Endodermal cell (in vitro differentiated cells): ENCODE measurements around the gene ALOXE3. TPM values are rescaled to one million over a fixed set of nuclear protein-coding genes. Genes with fewer than 3 reads are reported as not detected.

Experiments used
- DNase-seq: peaks from one replicate; pipeline ENCODE4 v3.0.0-alpha.2; 2017
- H3K27ac ChIP-seq: 2 replicates; pipeline ENCODE4 v1.5.1; 2013; ENCODE audit warnings: mild to moderate bottlenecking, low read depth, low read length, moderate library complexity
- H3K27me3 ChIP-seq: 2 replicates; pipeline ENCODE4 v1.6.1; 2013; ENCODE audit warnings: mild to moderate bottlenecking, low read length, moderate library complexity; ENCODE audit not compliant: insufficient read depth, control insufficient read depth, poor library complexity, severe bottlenecking
- H3K36me3 ChIP-seq: 2 replicates; pipeline ENCODE4 v1.7.0; 2013; ENCODE audit warnings: mild to moderate bottlenecking, low read length, moderate library complexity; ENCODE audit not compliant: control insufficient read depth, insufficient read depth
- H3K4me1 ChIP-seq: one replicate; pipeline ENCODE4 v1.7.0; 2013; ENCODE audit warnings: low read length; ENCODE audit not compliant: control insufficient read depth, insufficient read depth
- H3K4me3 ChIP-seq: 2 replicates; pipeline ENCODE4 v1.5.1; 2013; ENCODE audit warnings: mild to moderate bottlenecking, low read length, moderate library complexity
- H3K9ac ChIP-seq: 2 replicates; pipeline ENCODE4 v1.6.1; 2013; ENCODE audit warnings: mild to moderate bottlenecking, low read length, moderate library complexity; ENCODE audit not compliant: poor library complexity, severe bottlenecking; ENCODE audit errors: extremely low read depth
- H3K9me3 ChIP-seq: 2 replicates; pipeline ENCODE4 v1.6.1; 2013; ENCODE audit warnings: mild to moderate bottlenecking, low read length, moderate library complexity; ENCODE audit not compliant: control insufficient read depth
- H3K27ac Mint-ChIP-seq: 2 replicates; pipeline ENCODE4 v1.8.0; 2020; ENCODE audit warnings: mixed read lengths
- H3K27me3 Mint-ChIP-seq: 2 replicates; pipeline ENCODE4 v1.8.0; 2021; ENCODE audit warnings: mild to moderate bottlenecking, mixed read lengths; ENCODE audit not compliant: insufficient read depth
- H3K36me3 Mint-ChIP-seq: 2 replicates; pipeline ENCODE4 v1.8.0; 2020; ENCODE audit warnings: low read depth, mixed read lengths
- H3K4me1 Mint-ChIP-seq: 2 replicates; pipeline ENCODE4 v1.8.0; 2020; ENCODE audit warnings: mixed read lengths
- H3K4me3 Mint-ChIP-seq: 2 replicates; pipeline ENCODE4 v1.8.0; 2020; ENCODE audit warnings: mild to moderate bottlenecking, moderate library complexity, mixed read lengths
- H3K9me3 Mint-ChIP-seq: 2 replicates; pipeline ENCODE4 v1.8.0; 2020; ENCODE audit warnings: mild to moderate bottlenecking, mixed read lengths
- CTCF ChIP-seq: fragments of 200-600 bp; sonication (generic); conservative IDR thresholded peaks from 2 replicates; pipeline ENCODE4 v1.5.0; 2021; ENCODE audit warnings: antibody characterized with exemption, mild to moderate bottlenecking
- WGBS, 2 experiments: methylation state at CpG; one replicate each; pipeline versions ENCODE4 v1.1.5 to v1.1.7; 2013; ENCODE audit warnings: missing lambda C conversion rate in 2 of 2, mixed read lengths in 1 of 2; ENCODE audit not compliant: insufficient coverage in 1 of 2, insufficient read length in 1 of 2; 5-methylcytosine and 5-hydroxymethylcytosine counted together
- total RNA-seq, 2 donors: library from RNA; stranded (reverse); fragmentation: NEBNext Ultra II Directional in 1 of 2; extraction: Animal tissue kit (Norgen Biotek cat#: 25700) in 1 of 2; gene quantifications; 2 replicates in 1 of 2; 3 replicates in 1 of 2; pipeline ENCODE4 v1.2.1, GENCODE V29; 2021

ALOXE3 gene
- total RNA-seq, 2 donors from 2014 or later: 0.13 to 0.49 TPM

GRCh38 chr17:8125947-8126490 lies 7.7 kb upstream of the ALOXE3 start:
- Histone ChIP-seq H3K9ac (no peak overlapping the region), H3K4me1 (no peaks in the 10 kb centered on the region), H3K27me3 (peaks cover 77% of the 10 kb centered on the region), H3K9me3 (no peaks in the 10 kb centered on the region), H3K36me3 (no peaks in the 10 kb centered on the region), H3K27ac (no peak overlapping the region), H3K4me3 (peak overlapping the region; percentile 91)
- 0% methylated on average over 23 to 35 of the region's 35 CpGs for WGBS, 2 experiments
- Mint-ChIP-seq H3K27me3 (peaks cover 78% of the 10 kb centered on the region), H3K4me3 (peak overlapping the region; percentile 83), H3K27ac (no peak overlapping the region), H3K4me1 (peaks cover 20% of the 10 kb centered on the region), H3K9me3 (no peaks in the 10 kb centered on the region), H3K36me3 (no peaks in the 10 kb centered on the region)
- DNase-seq: peak; percentile 89
- TF ChIP-seq CTCF: no peak

- TF ChIP-seq CTCF: no peak
- Histone ChIP-seq H3K9me3 (no peaks in the 10 kb centered on the region), H3K27me3 (peaks cover 76% of the 10 kb centered on the region), H3K36me3 (no peaks in the 10 kb centered on the region), H3K9ac (no peak overlapping the region), H3K4me3 (peak overlapping the region; percentile 91), H3K27ac (no peak overlapping the region), H3K4me1 (no peaks in the 10 kb centered on the region)
- Mint-ChIP-seq H3K9me3 (no peaks in the 10 kb centered on the region), H3K4me3 (peak overlapping the region; percentile 83), H3K4me1 (peaks cover 20% of the 10 kb centered on the region), H3K27me3 (peaks cover 79% of the 10 kb centered on the region), H3K27ac (no peak overlapping the region), H3K36me3 (no peaks in the 10 kb centered on the region)
- WGBS, 2 experiments: 0 to 1% methylated on average over 18 to 40 of the region's 40 CpGs
- DNase-seq: peak; percentile 98
These were observed 7.0 kb upstream of the ALOXE3 start for GRCh38 chr17:8125154-8125946.

GRCh38 chr17:8124350-8125153 lies 6.2 kb upstream of the ALOXE3 start:
- no peaks in the 10 kb centered on the region for H3K36me3 ChIP-seq
- H3K9ac ChIP-seq: no peak overlapping the region
- DNase-seq: peak; percentile 76
- Mint-ChIP-seq H3K27me3 (peaks cover 71% of the 10 kb centered on the region), H3K9me3 (no peaks in the 10 kb centered on the region), H3K36me3 (no peaks in the 10 kb centered on the region), H3K27ac (peak overlapping the region; percentile 11), H3K4me1 (peaks cover 20% of the 10 kb centered on the region), H3K4me3 (peak overlapping the region; percentile 83)
- peaks cover 68% of the 10 kb centered on the region for H3K27me3 ChIP-seq
- no peak for TF ChIP-seq CTCF
- no peaks in the 10 kb centered on the region for H3K9me3 ChIP-seq
- 2 to 4% methylated on average over 13 to 24 of the region's 24 CpGs for WGBS, 2 experiments
- H3K4me1 ChIP-seq: no peaks in the 10 kb centered on the region
- peak overlapping the region; percentile 91 for H3K4me3 ChIP-seq
- no peak overlapping the region for H3K27ac ChIP-seq
